ENCODE measurements around the gene UCHL1.
"Not testable (repeated sequence)": the region's sequence is repeated elsewhere in the genome, so short reads cannot be mapped to it uniquely, and the experiment has no call there.

Gene UCHL1

GRCh38 chr4:41294445-41295062 lies 37.8 kb downstream of the UCHL1 start:
- DNase-seq (ENCODE audit: low read depth) = no peak

GRCh38 chr4:41296995-41297394 lies 40.3 kb downstream of the UCHL1 start:
- DNase-seq (ENCODE audit: low read depth) = no peak

GRCh38 chr4:41297832-41298231 lies 41.1 kb downstream of the UCHL1 start:
- DNase-seq (ENCODE audit: low read depth) = no peak

GRCh38 chr4:41299486-41299885 lies 42.8 kb downstream of the UCHL1 start:
- no peak for DNase-seq (ENCODE audit: low read depth)

- no peak for DNase-seq (ENCODE audit: low read depth)
Observed at GRCh38 chr4:41301137-41301536, 44.4 kb downstream of the UCHL1 start.

- DNase-seq (ENCODE audit: low read depth) = no peak
Observed at GRCh38 chr4:41303372-41304118, 46.8 kb downstream of the UCHL1 start.

GRCh38 chr4:41304221-41304620 lies 47.5 kb downstream of the UCHL1 start:
- no peak for DNase-seq (ENCODE audit: low read depth)

GRCh38 chr4:41305476-41305875 lies 48.7 kb downstream of the UCHL1 start:
- DNase-seq (ENCODE audit: low read depth) = no peak

- no peak for DNase-seq (ENCODE audit: low read depth)
Observed at GRCh38 chr4:41307638-41308037, 50.9 kb downstream of the UCHL1 start.

- no peak for DNase-seq (ENCODE audit: low read depth)
Observed at GRCh38 chr4:41308398-41308797, 51.7 kb downstream of the UCHL1 start.

- DNase-seq (ENCODE audit: low read depth) = not testable (repeated sequence)
Observed at GRCh38 chr4:41315426-41315825, 58.7 kb downstream of the UCHL1 start.

GRCh38 chr4:41315862-41316261 lies 59.1 kb downstream of the UCHL1 start:
- DNase-seq (ENCODE audit: low read depth) = no peak

Data from HS-5 (cell line).